GM21723 (cell line): ENCODE results near the gene IL16.

ENCODE experiments used
- ATAC-seq: cut with Tn5 transposase; IDR thresholded peaks from one replicate; pipeline ENCODE4 v1.9.1; 2021; ENCODE audit warnings: mild to moderate bottlenecking, moderate library complexity; ENCODE audit not compliant: unreplicated experiment

IL16 gene

GRCh38 chr15:81289910-81290309 is 93.2 kb downstream of the IL16 start:
- ATAC-seq = no peak

- peak; percentile 2 for ATAC-seq
These were observed 95.3 kb downstream of the IL16 start for GRCh38 chr15:81291916-81292522.

- ATAC-seq = peak; percentile 39
These were observed 95.9 kb downstream of the IL16 start for GRCh38 chr15:81292523-81293001.

- peak; percentile 62 for ATAC-seq
These were observed 97.2 kb downstream of the IL16 start for GRCh38 chr15:81293728-81294515.

- no peak for ATAC-seq
These were observed 97.8 kb downstream of the IL16 start for GRCh38 chr15:81294516-81294880.

- no peak for ATAC-seq
These were observed 98.9 kb downstream of the IL16 start for GRCh38 chr15:81295486-81296121.

- no peak for ATAC-seq
These were observed 99.5 kb downstream of the IL16 start for GRCh38 chr15:81296186-81296585.

- peak; percentile 37 for ATAC-seq
These were observed 100.0 kb downstream of the IL16 start for GRCh38 chr15:81296673-81297072.

- no peak for ATAC-seq
These were observed 100.5 kb downstream of the IL16 start for GRCh38 chr15:81297147-81297572.

GRCh38 chr15:81297603-81298575 is 101.2 kb downstream of the IL16 start:
- no peak for ATAC-seq

- ATAC-seq = no peak
These were observed 101.9 kb downstream of the IL16 start for GRCh38 chr15:81298611-81299010.

GRCh38 chr15:81299156-81299555 is 102.5 kb downstream of the IL16 start:
- ATAC-seq = no peak

GRCh38 chr15:81299630-81300273 is 103.1 kb downstream of the IL16 start:
- ATAC-seq = no peak

- no peak for ATAC-seq
These were observed 104.7 kb downstream of the IL16 start for GRCh38 chr15:81301385-81301784.

- ATAC-seq = peak; percentile 81
These were observed 105.2 kb downstream of the IL16 start for GRCh38 chr15:81301815-81302399.

- no peak for ATAC-seq
These were observed 106.0 kb downstream of the IL16 start for GRCh38 chr15:81302701-81303109.

- ATAC-seq = no peak
These were observed 106.9 kb downstream of the IL16 start for GRCh38 chr15:81303244-81304225.

- no peak for ATAC-seq
These were observed 107.5 kb downstream of the IL16 start for GRCh38 chr15:81304226-81304625.

- no peak for ATAC-seq
These were observed 111.6 kb downstream of the IL16 start for GRCh38 chr15:81308260-81308659.
